GM21737 (cell line): ENCODE measurements around the gene RBM33.
"Not testable (repeated sequence)": the region's sequence is repeated elsewhere in the genome, so short reads cannot be mapped to it uniquely, and the experiment has no call there.

Source experiments
- ATAC-seq: cut with Tn5 transposase; IDR thresholded peaks from one replicate; pipeline ENCODE4 v1.9.1; 2021; ENCODE audit warnings: mild to moderate bottlenecking, moderate library complexity; ENCODE audit not compliant: unreplicated experiment

The RBM33 gene

GRCh38 chr7:155814316-155815276, 170.1 kb downstream of the RBM33 start:
- ATAC-seq = no peak

- ATAC-seq = peak; percentile 89
These were observed 171.1 kb downstream of the RBM33 start for GRCh38 chr7:155815332-155816191.

GRCh38 chr7:155816192-155816508, 171.7 kb downstream of the RBM33 start:
- ATAC-seq = no peak

- no peak for ATAC-seq
These were observed 172.5 kb downstream of the RBM33 start for GRCh38 chr7:155816996-155817395.

GRCh38 chr7:155817515-155817914, 173.1 kb downstream of the RBM33 start:
- not testable (repeated sequence) for ATAC-seq

GRCh38 chr7:155818154-155818819, 173.8 kb downstream of the RBM33 start:
- no peak for ATAC-seq

- ATAC-seq = no peak
These were observed 174.3 kb downstream of the RBM33 start for GRCh38 chr7:155818820-155819168.

- no peak for ATAC-seq
These were observed 174.7 kb downstream of the RBM33 start for GRCh38 chr7:155819186-155819585.

GRCh38 chr7:155820246-155820645, 175.8 kb downstream of the RBM33 start:
- no peak for ATAC-seq

GRCh38 chr7:155820788-155821187, 176.3 kb downstream of the RBM33 start:
- ATAC-seq = no peak

- no peak for ATAC-seq
These were observed 177.4 kb downstream of the RBM33 start for GRCh38 chr7:155821851-155822250.

- no peak for ATAC-seq
These were observed 179.9 kb downstream of the RBM33 start for GRCh38 chr7:155824227-155824886.

- no peak for ATAC-seq
These were observed 180.9 kb downstream of the RBM33 start for GRCh38 chr7:155825336-155825735.

- no peak for ATAC-seq
These were observed 185.5 kb downstream of the RBM33 start for GRCh38 chr7:155829796-155830470.
